ENCODE measurements around the gene SFMBT1. TPM values are rescaled to one million over a fixed set of nuclear protein-coding genes. Genes with fewer than 3 reads are reported as not detected.

SFMBT1 gene, protein sequence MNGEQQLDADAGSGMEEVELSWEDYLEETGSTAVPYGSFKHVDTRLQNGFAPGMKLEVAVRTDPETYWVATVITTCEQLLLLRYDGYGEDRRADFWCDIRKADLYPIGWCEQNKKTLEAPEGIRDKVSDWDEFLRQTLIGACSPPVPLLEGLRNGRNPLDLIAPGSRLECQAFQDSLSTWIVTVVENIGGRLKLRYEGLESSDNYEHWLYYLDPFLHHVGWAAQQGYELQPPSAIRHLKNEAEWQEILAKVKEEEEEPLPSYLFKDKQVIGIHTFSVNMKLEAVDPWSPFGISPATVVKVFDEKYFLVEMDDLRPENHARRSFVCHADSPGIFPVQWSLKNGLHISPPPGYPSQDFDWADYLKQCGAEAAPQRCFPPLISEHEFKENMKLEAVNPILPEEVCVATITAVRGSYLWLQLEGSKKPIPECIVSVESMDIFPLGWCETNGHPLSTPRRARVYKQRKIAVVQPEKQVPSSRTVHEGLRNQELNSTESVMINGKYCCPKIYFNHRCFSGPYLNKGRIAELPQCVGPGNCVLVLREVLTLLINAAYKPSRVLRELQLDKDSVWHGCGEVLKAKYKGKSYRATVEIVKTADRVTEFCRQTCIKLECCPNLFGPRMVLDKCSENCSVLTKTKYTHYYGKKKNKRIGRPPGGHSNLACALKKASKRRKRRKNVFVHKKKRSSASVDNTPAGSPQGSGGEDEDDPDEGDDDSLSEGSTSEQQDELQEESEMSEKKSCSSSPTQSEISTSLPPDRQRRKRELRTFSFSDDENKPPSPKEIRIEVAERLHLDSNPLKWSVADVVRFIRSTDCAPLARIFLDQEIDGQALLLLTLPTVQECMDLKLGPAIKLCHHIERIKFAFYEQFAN
- 12.5 TPM for polyA plus RNA-seq (ENCODE audit: insufficient read length)
- long read RNA-seq, donor 1: 0 reads
- long read RNA-seq, donor 2, full-length matches to known transcripts: 1 of 1 reads
- long read RNA-seq, donor 2, partial matches to known transcripts: 0 of 1 reads
- long read RNA-seq, donor 2, other reads (novel, unspliced or antisense): 0 of 1 reads
- long read RNA-seq, donor 3, full-length matches to known transcripts: 1 of 1 reads
- long read RNA-seq, donor 3, partial matches to known transcripts: 0 of 1 reads
- long read RNA-seq, donor 3, other reads (novel, unspliced or antisense): 0 of 1 reads
- long read RNA-seq, donor 4: 0 reads
- long read RNA-seq, donor 5: 0 reads
- long read RNA-seq, donor 6: 0 reads
- long read RNA-seq, donor 7: 0 reads
- long read RNA-seq, donor 8: 0 reads

DNA sequence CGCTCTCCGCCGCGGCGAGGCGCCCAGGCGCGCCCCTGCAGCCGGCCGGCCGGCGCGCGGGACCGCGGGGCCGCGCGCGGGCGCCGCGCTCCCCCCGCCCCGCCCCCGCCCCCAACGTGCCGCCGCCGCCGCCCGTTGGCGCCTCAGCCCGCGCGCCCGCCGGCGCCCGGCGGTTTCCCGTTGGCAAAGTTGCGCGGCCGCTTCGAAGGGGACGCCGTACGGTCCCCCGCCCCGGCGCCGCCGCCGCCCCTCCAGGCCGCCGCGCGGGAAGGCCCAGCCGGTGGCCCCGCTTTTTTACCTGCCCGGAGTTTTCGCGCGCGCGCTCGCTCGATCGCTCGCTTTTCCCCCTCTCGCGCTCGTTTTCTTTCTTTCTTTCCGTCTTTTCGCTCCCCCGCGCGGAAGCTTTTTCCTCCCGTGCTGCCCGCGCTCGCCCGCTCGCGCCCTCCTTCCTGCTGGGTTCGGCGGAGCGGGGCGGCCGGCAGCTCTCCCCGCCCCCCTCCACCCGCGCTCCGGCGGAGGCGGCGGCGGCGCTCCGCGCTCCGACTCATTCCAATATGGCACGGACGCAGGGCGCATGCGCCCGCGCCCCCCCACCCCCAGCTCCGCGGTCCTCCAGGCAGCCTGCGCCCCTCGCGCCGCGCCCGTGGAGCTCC is at the start of gene SFMBT1:
Gene SFMBT1 (minus strand): TSS at position 556 of the 653 bp plus-strand sequence. CDS start 76,945 bp downstream, outside the sequence.
- peak; percentile 60 for DNase-seq

GRCh38 chr3:53092942-53093341 is 47.1 kb upstream of the SFMBT1 start:
- DNase-seq: no peak

- no peak for DNase-seq
Observed at GRCh38 chr3:53092216-53092615, 46.3 kb upstream of the SFMBT1 start.

DNA sequence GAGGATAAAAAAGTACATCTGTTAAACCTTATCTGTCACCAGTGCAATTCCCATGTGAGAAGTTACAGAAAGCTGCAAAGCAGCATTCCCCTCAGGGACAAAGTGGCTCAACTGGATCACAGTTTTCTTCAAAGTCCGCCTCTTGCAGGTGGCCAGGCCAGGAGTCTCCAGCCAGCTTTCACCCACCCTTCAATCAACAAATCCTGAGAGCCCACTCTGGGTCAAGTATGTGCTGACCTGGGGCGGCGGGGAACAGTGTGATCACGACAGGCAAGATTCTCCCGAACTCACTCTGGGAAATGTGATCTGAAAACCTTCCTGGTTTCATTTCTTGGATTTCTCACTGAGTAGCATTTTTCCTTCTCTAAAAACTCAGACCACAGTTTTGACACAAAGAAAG is 45.1 kb upstream of the SFMBT1 start:
- DNase-seq: no peak

DNA sequence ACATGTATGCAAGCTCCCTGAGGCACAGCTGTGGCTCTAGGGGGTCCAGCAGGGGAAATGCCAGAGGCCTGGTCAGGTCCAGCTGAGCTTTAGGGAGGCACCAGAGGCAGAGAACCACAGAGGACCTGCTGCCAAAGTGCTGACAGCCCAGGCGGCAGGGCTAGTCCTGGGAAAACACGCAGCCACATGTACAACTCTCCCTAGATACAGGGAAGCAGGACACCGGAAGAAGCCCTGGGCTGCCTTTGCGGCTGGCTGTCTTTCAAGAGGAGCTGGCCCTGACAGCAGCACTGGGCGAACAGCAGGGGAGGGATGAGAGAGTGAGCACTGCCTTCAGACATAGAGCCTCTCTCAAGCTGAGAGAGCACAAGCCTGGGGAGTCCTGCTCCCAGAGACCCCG is 43.6 kb upstream of the SFMBT1 start:
- DNase-seq: no peak

- DNase-seq: no peak
Observed at GRCh38 chr3:53085476-53085875, 39.6 kb upstream of the SFMBT1 start.

GRCh38 chr3:53084310-53085001 is 38.6 kb upstream of the SFMBT1 start:
- no peak for DNase-seq

DNA sequence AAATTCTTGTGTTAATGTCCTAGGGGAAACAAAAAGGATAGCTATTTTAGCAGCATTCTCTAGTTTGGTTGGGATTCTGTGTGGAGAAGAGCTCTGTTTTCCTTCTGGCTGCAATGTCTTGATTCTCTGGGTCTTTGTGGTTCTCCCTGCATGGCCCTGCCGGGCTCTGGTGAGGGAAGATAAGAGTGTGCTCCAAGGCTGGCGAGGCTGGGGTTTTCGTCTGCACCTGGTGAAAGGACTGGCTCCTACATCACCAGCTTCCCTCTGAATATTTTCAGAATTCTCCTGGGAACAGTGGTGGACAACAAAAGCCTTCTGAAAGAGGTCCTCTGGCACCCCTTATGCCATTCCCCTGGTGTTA is 38.1 kb upstream of the SFMBT1 start:
- DNase-seq: no peak

- no peak for DNase-seq
Observed at GRCh38 chr3:53083521-53083920, 37.6 kb upstream of the SFMBT1 start.

DNA sequence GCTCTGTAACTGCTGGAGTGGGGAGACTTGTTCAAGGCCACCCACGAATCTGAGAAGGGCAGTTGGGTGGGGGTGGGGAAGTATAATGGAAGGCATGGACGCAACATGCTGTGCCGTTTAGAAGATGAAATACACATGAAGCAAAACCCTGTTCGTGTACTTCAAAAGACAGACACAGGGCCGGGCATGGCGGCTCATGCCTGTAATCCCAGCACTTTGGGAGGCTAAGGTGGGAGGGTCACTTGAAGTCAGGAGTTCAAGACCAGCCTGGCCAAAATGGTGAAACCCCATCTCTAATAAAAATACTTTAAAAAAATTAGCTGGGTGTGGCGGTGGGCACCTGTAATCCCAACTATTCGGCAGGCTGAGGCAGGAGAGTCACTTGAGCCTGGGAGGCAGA is 36.9 kb upstream of the SFMBT1 start:
- no peak for DNase-seq

GRCh38 chr3:53081318-53081717 is 35.4 kb upstream of the SFMBT1 start:
- no peak for DNase-seq

- no peak for DNase-seq
Observed at GRCh38 chr3:53080612-53081205, 34.8 kb upstream of the SFMBT1 start.

DNA sequence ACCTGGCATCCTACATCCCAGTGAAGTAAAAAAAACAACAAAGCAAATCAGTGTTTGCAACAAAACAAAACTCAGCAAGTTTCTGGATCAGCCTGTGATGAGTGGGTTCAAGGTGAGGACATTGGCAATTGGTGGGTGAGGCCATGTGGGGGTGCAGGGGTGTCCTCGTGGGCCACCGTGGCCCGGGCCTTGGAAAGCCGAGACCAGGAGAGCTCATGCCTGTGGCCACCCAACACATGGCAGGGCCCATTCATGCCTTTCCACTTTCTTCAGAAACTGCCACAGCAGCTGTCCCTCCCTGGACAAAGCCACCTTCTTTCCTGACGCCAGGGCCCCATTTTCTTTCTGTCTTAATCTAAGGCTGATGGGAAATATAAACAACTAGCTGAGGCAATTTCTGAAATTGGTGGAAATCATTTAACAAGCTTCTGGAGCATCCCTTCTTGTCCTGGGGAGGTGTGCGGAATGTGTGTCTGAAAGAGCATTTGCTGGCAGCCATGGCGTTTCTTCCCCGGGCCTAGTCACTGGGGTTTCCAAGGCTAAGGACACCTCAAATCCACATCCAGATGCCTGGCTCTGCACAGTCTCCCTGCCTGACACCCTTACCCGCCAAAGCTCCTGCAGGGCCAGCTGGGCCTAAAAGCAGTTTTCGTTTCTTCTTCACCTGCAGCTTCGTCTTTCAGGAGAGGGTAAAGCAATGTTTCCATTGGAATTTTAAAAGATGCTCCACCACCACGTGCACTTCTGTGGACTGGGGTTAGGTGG is 34.1 kb upstream of the SFMBT1 start:
- no peak for DNase-seq

DNA sequence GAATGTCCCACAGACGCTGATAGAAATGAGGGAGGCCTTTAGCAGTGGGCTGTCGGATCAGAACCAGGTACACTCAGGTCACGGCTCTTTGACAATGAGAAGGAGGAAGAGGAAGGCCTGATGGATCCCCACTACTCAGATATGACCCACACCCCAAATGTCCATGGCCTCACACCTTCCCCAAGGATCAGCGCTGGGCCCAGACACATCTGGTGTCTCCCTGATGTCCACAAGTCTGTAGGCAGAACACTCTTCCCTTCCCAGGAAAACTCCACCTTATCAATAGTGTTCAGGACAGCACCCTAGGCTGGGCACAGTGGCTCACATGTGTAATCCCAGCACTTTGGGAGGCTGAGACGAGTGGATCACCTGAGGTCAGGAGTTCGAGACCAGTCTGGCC is 33.3 kb upstream of the SFMBT1 start:
- DNase-seq: no peak

- no peak for DNase-seq
Observed at GRCh38 chr3:53078656-53079055, 32.8 kb upstream of the SFMBT1 start.

DNA sequence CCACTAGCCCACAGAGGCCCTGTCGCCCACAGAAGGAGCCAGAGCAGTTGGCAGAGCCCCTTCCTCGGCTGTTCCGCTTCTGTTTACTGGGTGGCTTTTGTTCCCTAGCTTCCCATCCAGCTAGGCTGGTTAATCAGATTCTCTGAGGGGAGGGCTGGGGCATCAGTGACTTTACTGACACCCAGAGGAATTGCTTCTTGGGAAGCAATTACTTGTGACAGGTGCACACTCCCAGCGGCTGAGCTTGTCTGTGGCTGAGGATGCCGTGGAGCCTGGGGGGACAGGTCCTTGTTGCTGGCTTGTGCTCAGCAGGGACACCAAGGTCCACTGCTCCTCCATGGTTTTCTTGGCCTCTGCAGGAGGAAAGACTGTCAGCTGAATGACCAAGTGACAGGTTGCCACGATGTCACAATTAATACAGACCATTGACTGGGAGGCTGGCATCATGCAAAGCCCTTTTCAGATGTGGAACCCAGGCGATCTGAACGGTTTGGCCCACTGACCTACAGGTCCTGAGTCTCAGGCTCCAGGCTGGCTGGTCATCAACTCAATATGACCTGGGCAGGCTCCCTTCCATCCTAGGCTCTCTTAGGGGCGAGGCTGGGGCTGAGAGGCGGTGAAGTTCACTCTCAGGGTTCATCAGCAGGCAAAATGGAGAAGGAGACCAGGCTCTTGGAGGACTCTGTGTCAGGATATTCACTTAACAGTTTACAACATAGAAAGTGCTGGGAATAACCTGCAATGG is 31.8 kb upstream of the SFMBT1 start:
- DNase-seq: no peak

GRCh38 chr3:53075743-53076140 is 29.9 kb upstream of the SFMBT1 start:
- DNase-seq: no peak

DNA sequence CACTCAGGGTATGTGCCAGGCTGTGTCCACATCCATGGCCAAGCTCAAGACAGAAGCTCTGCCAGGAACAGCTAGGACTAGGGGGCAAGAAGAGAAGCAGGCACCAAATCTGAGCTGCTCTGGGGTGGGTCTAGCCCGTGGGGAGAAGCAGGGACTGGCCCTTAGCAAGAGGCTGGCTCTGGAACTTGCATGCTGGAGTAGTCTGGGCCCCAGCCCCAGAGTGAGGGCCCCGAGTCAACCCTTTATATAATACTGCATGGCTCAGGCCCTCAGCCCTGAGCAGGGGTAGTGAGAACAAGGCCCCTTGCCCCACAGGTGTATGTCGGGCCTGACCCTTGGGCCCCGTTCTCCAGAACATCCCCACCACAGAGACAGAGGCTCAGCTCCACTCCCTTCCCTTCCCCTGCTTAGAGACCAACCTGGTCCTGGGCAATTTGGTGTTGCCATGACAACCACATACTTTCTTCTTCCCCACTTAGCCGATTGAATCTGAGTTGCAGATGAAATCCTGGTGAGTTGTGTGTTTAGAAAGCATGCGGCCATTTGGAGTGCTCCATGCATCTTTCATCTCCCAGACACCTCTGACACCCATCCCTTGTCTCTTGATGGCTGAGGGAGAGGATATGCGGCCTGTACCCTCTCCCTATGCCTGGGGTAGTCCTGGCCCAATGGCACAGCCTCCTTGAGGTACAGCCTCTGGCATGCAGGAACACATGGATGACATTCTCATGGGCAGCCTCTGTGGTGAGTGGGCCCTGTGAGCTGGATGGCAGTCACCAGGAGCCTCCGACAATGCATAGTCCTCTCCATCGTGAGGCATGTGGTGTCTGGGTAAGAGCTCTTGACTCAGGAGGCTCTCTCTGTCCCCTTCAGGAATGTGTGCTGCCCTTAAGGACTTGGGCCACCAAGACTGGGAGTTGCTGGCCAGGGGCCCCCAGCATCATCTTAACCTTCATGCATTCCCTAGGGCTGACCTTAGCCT is 29.2 kb upstream of the SFMBT1 start:
- DNase-seq: no peak
